IMR-90 (cell line): Measurements from ENCODE around the gene ABCC3. TPM values are rescaled to one million over a fixed set of nuclear protein-coding genes. Genes with fewer than 3 reads are reported as not detected.

ENCODE experiments used
- ATAC-seq: fragments of 200-7000 bp; cut with Tn5 transposase; 2 replicates; pipeline ENCODE4 v1.9.1; 2020; ENCODE audit warnings: low read depth, mild to moderate bottlenecking, moderate library complexity
- BruUV-seq: library from RNA; stranded (reverse); fragments of 400-500 nt; replicated peaks from 2 replicates; lab custom pipeline; 2021; lab: Mats Ljungman, UMichigan
- CTCF ChIA-PET: fragments of 300-600 bp; formaldehyde crosslinking; extraction: SDS; loops from one replicate; lab custom pipeline; 2021; ENCODE audit warnings: antibody characterized with exemption; lab: Yijun Ruan, JAX
- POLR2A ChIA-PET: fragments of 300-600 bp; sonication (Branson Sonifier 250); formaldehyde crosslinking; loops from one replicate; lab custom pipeline; 2022; ENCODE audit warnings: antibody characterized with exemption; ENCODE audit not compliant: unreplicated experiment; lab: Charles Lee
- DNase-seq: peaks from one replicate; pipeline ENCODE4 v3.0.0; 2013
- H2AFZ ChIP-seq: replicated peaks from 2 replicates; pipeline ENCODE3; 2013; ENCODE audit warnings: low read length, mild to moderate bottlenecking; ENCODE audit not compliant: poor library complexity
- H2AK5ac ChIP-seq: 2 replicates; pipeline ENCODE4 v1.6.1; 2013; ENCODE audit warnings: low read depth, low read length, inconsistent platforms
- H2AK9ac ChIP-seq: replicated peaks from 2 replicates; pipeline ENCODE3; 2013; ENCODE audit warnings: mild to moderate bottlenecking, low read depth, low read length, moderate library complexity; ENCODE audit not compliant: poor library complexity
- H2BK120ac ChIP-seq: 2 replicates; pipeline ENCODE4 v1.6.1; 2013; ENCODE audit warnings: low read depth, low read length, inconsistent platforms
- H2BK15ac ChIP-seq: 3 replicates; pipeline ENCODE4 v1.6.1; 2013; ENCODE audit warnings: low read depth, low read length, inconsistent platforms
- H2BK20ac ChIP-seq: 2 replicates; pipeline ENCODE4 v1.6.1; 2013; ENCODE audit warnings: low read depth, mild to moderate bottlenecking, inconsistent platforms, low read length, moderate library complexity
- H2BK5ac ChIP-seq: 2 replicates; pipeline ENCODE4 v1.6.1; 2013; ENCODE audit warnings: mild to moderate bottlenecking, low read depth, low read length, inconsistent platforms; ENCODE audit not compliant: poor library complexity, severe bottlenecking
- H3K14ac ChIP-seq: replicated peaks from 2 replicates; pipeline ENCODE4 v1.6.1; 2013; ENCODE audit warnings: low read depth, low read length, inconsistent platforms
- H3K18ac ChIP-seq: 2 replicates; pipeline ENCODE4 v1.6.1; 2013; ENCODE audit warnings: low read depth, low read length, control low read depth
- H3K23ac ChIP-seq: 2 replicates; pipeline ENCODE4 v1.6.1; 2013; ENCODE audit warnings: low read depth, low read length, inconsistent platforms
- H3K27ac ChIP-seq: 2 replicates; pipeline ENCODE4 v1.5.1; 2013; ENCODE audit warnings: mild to moderate bottlenecking, control low read depth, low read length; ENCODE audit not compliant: insufficient read depth
- H3K27me3 ChIP-seq: 2 replicates; pipeline ENCODE4 v1.6.1; 2013; ENCODE audit warnings: low read length; ENCODE audit not compliant: control insufficient read depth, insufficient read depth
- H3K36me3 ChIP-seq: 2 replicates; pipeline ENCODE4 v1.6.1; 2013; ENCODE audit warnings: low read length, mixed read lengths; ENCODE audit not compliant: control insufficient read depth, insufficient read depth
- H3K4ac ChIP-seq: 2 replicates; pipeline ENCODE4 v1.6.1; 2013; ENCODE audit warnings: low read depth, low read length, inconsistent platforms
- H3K4me1 ChIP-seq: 2 replicates; pipeline ENCODE4 v1.6.1; 2013; ENCODE audit warnings: low read length, mixed read lengths; ENCODE audit not compliant: control insufficient read depth, insufficient read depth
- H3K4me2 ChIP-seq: 2 replicates; pipeline ENCODE4 v1.6.1; 2013; ENCODE audit warnings: low read depth, mild to moderate bottlenecking, control low read depth, low read length, moderate library complexity
- H3K4me3 ChIP-seq: 2 replicates; pipeline ENCODE4 v1.5.1; 2013; ENCODE audit warnings: low read depth, mild to moderate bottlenecking, control low read depth, low read length, moderate library complexity; ENCODE audit not compliant: insufficient read depth
- H3K56ac ChIP-seq: 2 replicates; pipeline ENCODE4 v1.6.1; 2013; ENCODE audit warnings: low read length, inconsistent platforms; ENCODE audit not compliant: insufficient read depth; ENCODE audit errors: extremely low read depth
- H3K79me1 ChIP-seq, 2 experiments: 2 replicates each; pipeline ENCODE4 v1.6.1; 2013; ENCODE audit warnings: low read length in 2 of 2, inconsistent platforms in 1 of 2, low read depth in 1 of 2
- H3K9ac ChIP-seq: 2 replicates; pipeline ENCODE4 v1.6.1; 2013; ENCODE audit warnings: low read depth, low read length, control low read depth
- H3K9me1 ChIP-seq: 2 replicates; pipeline ENCODE4 v1.6.1; 2013; ENCODE audit warnings: low read length, inconsistent platforms; ENCODE audit not compliant: insufficient read depth
- H3K9me3 ChIP-seq: 2 replicates; pipeline ENCODE4 v1.6.1; 2013; ENCODE audit warnings: low read length; ENCODE audit not compliant: control insufficient read depth, insufficient read depth
- H4K20me1 ChIP-seq: 2 replicates; pipeline ENCODE4 v1.6.1; 2013; ENCODE audit warnings: low read length, inconsistent platforms; ENCODE audit not compliant: insufficient read depth
- H4K5ac ChIP-seq: 2 replicates; pipeline ENCODE4 v1.6.1; 2013; ENCODE audit warnings: mild to moderate bottlenecking, low read depth, low read length, control low read depth
- H4K8ac ChIP-seq, 2 experiments: 2 replicates each; pipeline ENCODE4 v1.6.1; 2013; ENCODE audit warnings: low read depth in 2 of 2, low read length in 2 of 2, control low read depth in 1 of 2, inconsistent platforms in 1 of 2
- H4K91ac ChIP-seq: 2 replicates; pipeline ENCODE4 v1.6.1; 2013; ENCODE audit warnings: low read depth, low read length, inconsistent platforms; ENCODE audit not compliant: insufficient read depth
- BHLHE40 ChIP-seq: fragments of 150-350 bp; IDR thresholded peaks from 2 replicates; pipeline ENCODE4 v1.6.1; 2016; ENCODE audit warnings: mild to moderate bottlenecking, low read depth, low read length
- CHD1 ChIP-seq: IDR thresholded peaks from 2 replicates; pipeline ENCODE4 v1.6.1; 2012; ENCODE audit warnings: low read depth, low read length, improper control_type of control experiment
- FOS ChIP-seq: fragments of 150-350 bp; IDR thresholded peaks from 2 replicates; pipeline ENCODE4 v1.6.1; 2016; ENCODE audit warnings: low read depth, low read length
- MAFK ChIP-seq: IDR thresholded peaks from 2 replicates; pipeline ENCODE4 v1.6.1; 2012; ENCODE audit warnings: low read depth, low read length, improper control_type of control experiment
- MAZ ChIP-seq: IDR thresholded peaks from 2 replicates; pipeline ENCODE4 v1.6.1; 2012; ENCODE audit warnings: low read depth, mild to moderate bottlenecking, low read length, improper control_type of control experiment, moderate library complexity, borderline replicate concordance
- MXI1 ChIP-seq: IDR thresholded peaks from 2 replicates; pipeline ENCODE4 v1.6.1; 2012; ENCODE audit warnings: low read depth, mild to moderate bottlenecking, low read length, moderate library complexity, borderline replicate concordance
- POLR2A ChIP-seq: IDR thresholded peaks from 2 replicates; pipeline ENCODE4 v1.6.1; 2012; ENCODE audit warnings: mild to moderate bottlenecking, low read depth, low read length
- RAD21 ChIP-seq: IDR thresholded peaks from 2 replicates; pipeline ENCODE4 v1.6.1; 2012; ENCODE audit warnings: low read length, improper control_type of control experiment
- RCOR1 ChIP-seq: IDR thresholded peaks from 2 replicates; pipeline ENCODE4 v1.6.1; 2012; ENCODE audit warnings: mild to moderate bottlenecking, low read length, improper control_type of control experiment; ENCODE audit not compliant: insufficient replicate concordance
- RFX5 ChIP-seq: IDR thresholded peaks from 2 replicates; pipeline ENCODE4 v1.8.0; 2012; ENCODE audit warnings: low read depth, mild to moderate bottlenecking, low read length, moderate library complexity
- SMC3 ChIP-seq: fragments of 150-350 bp; IDR thresholded peaks from 2 replicates; pipeline ENCODE4 v1.6.1; 2016; ENCODE audit warnings: low read depth, mild to moderate bottlenecking, antibody characterized with exemption, low read length, moderate library complexity
- WGBS, 2 experiments: methylation state at CpG; one replicate each; pipeline versions ENCODE4 v1.1.5 to v1.1.7; 2013; ENCODE audit warnings: missing lambda C conversion rate in 2 of 2; ENCODE audit not compliant: insufficient read length in 1 of 2; ENCODE audit errors: extremely low coverage in 2 of 2; 5-methylcytosine and 5-hydroxymethylcytosine counted together
- dilution Hi-C: fragments of 300-500 bp; cut with HindIII; formaldehyde crosslinking; loops from one replicate; pipeline ENCODE4 v1.14.3; 2018; ENCODE audit warnings: low sequenced_read_pairs; ENCODE audit not compliant: unreplicated experiment
- in situ Hi-C: fragments of 300-500 bp; cut with MboI; formaldehyde crosslinking; loops from 3 replicates; pipeline ENCODE4 v1.14.3; 2019; ENCODE audit warnings: low sequenced_read_pairs, inconsistent platforms, mixed read lengths
- intact Hi-C: fragments of 100-400 bp; cut with micrococcal nuclease; formaldehyde crosslinking; loops from 2 replicates; pipeline ENCODE4 v1.10.0; 2022
- polyA plus RNA-seq, 3 experiments: library from polyadenylated mRNA; depleted of rRNA; stranded (reverse); fragments of >200 nt; gene quantifications; 2 replicates each; pipeline ENCODE4 v1.2.3, GENCODE V29; 2012; ENCODE audit warnings: low replicate concordance in 1 of 3
- total RNA-seq: library from RNA; depleted of rRNA; stranded (reverse); fragments of >200 nt; gene quantifications from 2 replicates; pipeline ENCODE4 v1.2.3, GENCODE V29; 2012
- TF ChIP-seq, protein P1 (sequence below): fragments of 150-350 bp; IDR thresholded peaks from 2 replicates; pipeline ENCODE4 v1.6.1; 2016; ENCODE audit warnings: low read depth, mild to moderate bottlenecking, low read length, moderate library complexity, borderline replicate concordance

Gene ABCC3
- total and polyA plus RNA-seq, 2 of the 4 experiments (the other 2 are of a cell fraction), result 3.2 to 6.6 TPM

DNA sequence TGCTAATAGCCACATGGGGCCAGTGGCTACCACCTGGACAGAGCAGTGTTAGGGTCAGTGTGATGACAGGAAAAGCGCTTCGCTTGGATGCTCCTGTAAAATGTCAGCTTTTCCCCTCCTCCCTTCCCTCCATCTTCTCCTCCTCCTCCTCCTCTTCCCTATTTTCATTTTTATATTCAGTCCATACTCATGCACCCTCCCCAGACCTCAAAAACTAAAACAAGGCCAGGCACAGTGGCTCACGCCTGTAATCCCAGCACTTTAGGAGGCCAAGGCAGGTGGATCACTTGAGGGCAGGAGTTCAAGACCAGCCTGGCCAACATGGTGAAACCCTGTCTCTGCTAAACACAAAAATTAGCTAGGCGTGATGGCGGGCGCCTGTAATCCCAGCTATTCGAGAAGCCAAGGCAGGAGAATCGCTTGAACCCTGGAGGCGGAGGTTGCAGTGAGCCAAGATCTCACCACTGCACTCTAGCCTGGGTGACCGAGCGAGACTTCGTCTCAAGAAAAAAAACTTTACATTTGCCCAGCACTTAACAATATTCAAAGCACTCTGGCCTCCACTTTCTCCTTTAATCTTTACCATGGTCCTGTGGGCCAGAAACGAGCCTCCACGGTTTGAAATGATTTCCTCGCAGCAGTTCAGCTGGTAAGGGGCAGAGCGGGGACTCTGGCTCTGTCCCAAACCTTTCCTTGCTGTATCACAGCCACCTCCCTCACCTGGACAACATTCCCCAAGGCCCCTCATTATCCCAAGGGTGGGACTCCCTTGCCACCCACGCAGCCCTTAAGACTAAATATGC, 51.2 kb downstream of the ABCC3 start (continued):
- TF ChIP-seq MAZ (no peak), BHLHE40 (no peak)

DNA sequence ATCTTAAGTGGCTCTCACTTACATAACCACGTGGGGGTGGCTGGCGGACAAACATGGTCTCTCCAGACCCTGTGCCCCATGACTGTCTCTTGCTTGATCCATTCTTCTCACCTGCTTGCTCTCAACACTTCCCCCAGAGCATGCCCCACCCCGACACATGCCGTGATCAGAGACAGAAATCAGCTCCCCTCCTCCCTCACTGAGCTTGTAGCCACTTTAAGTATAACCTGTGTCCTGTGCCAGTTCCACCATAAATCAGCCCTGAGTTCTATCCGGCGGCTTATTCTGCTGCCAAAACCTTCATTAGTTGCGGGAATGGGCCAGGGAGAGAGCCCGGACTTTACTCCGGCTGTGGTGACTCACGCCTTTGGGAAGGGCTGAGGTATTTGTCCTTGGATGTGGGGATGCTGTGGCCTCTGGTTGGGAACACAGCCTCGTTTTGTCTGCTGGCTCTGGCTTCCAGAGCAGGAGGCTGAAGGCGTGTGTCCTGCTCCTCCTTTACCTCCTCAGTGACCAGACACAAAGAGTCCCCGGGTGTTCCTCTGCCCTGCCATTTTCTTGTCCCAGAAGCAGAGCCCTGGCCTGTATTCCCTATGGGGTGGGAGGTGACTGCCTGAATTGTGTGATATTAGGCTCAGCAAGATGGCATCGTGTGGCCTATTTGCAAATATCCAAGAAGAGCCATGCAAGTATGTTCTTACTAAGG, 52.0 kb downstream of the ABCC3 start:
- 54% methylated on average over 4 of the region's 14 CpGs; no CpG with 5 or more reads in 1 of the 2 experiments for WGBS, 2 experiments
- Histone ChIP-seq H2BK15ac (no peak overlapping the region), H4K20me1 (no peaks in the 10 kb centered on the region), H2AFZ (peak overlapping the region; percentile 79), H3K4me3 (no peak overlapping the region), H2AK9ac (peak overlapping the region; percentile 81), H3K14ac (0 out of 2 replicates have a peak overlapping the region, but pooled peaks have one; percentile 6), H3K56ac (no peak overlapping the region), H3K27me3 (no peaks in the 10 kb centered on the region), H3K4me1 (peaks cover 32% of the 10 kb centered on the region), H3K4me2 (peak overlapping the region; percentile 36), H3K9me1 (peaks cover 23% of the 10 kb centered on the region), H3K9ac (no peak overlapping the region), H3K18ac (peak overlapping the region; percentile 21; the same call in 1 of the 2 replicates), H4K5ac (peak overlapping the region; percentile 14; the same call in 1 of the 2 replicates), H3K36me3 (no peaks in the 10 kb centered on the region), H3K4ac (peak overlapping the region; percentile 85), H2BK20ac (peak overlapping the region; percentile 60), H2BK120ac (peak overlapping the region; percentile 54), H2AK5ac (peak overlapping the region; percentile 52; the same call in 1 of the 2 replicates), H4K91ac (peak overlapping the region; percentile 56; the same call in 1 of the 2 replicates), H3K23ac (no peak overlapping the region; the same call in 1 of the 2 replicates), H3K27ac (peak overlapping the region; percentile 33; the same call in 1 of the 2 replicates), H3K79me1 (no peaks in the 10 kb centered on the region; a peak in 1 of 4 replicates), H4K8ac (peak overlapping the region in 1 of 2 experiments; percentile 48; a peak in 2 of 4 replicates), H2BK5ac (peak overlapping the region; percentile 23), H3K9me3 (no peaks in the 10 kb centered on the region)
- in situ Hi-C loops, result no loop called here
- ChIA-PET CTCF (interaction anchor here (2.3 kb wide), 1 partner anchor 136 kb away, joined by 8 read pairs; no protein-coding TSS in a partner anchor), POLR2A (no interaction called here)
- dilution Hi-C loops, result no loop called here
- no TSS peak for BruUV-seq
- ATAC-seq (peak; percentile 83), DNase-seq (peak; percentile 61)
- no peak for TF ChIP-seq POLR2A
- TF ChIP-seq RAD21, result 0 out of 2 replicates have a peak, but pooled peaks have one; percentile 9
- TF ChIP-seq SMC3, result no peak
- TF ChIP-seq, protein P1, sequence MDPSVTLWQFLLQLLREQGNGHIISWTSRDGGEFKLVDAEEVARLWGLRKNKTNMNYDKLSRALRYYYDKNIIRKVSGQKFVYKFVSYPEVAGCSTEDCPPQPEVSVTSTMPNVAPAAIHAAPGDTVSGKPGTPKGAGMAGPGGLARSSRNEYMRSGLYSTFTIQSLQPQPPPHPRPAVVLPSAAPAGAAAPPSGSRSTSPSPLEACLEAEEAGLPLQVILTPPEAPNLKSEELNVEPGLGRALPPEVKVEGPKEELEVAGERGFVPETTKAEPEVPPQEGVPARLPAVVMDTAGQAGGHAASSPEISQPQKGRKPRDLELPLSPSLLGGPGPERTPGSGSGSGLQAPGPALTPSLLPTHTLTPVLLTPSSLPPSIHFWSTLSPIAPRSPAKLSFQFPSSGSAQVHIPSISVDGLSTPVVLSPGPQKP, result no peak
- no peak for TF ChIP-seq CHD1
- TF ChIP-seq RCOR1, result peak; percentile 50
- peak; percentile 54 for TF ChIP-seq FOS
- no peak for TF ChIP-seq RFX5
- TF ChIP-seq MXI1, result no peak
- no peak for TF ChIP-seq MAFK
- intact Hi-C loops, result no loop called here
